Measurements from ENCODE around the gene PTPA. TPM values are rescaled to one million over a fixed set of nuclear protein-coding genes. Genes with fewer than 3 reads are reported as not detected.

PTPA gene
- total and polyA plus RNA-seq, 7 experiments from 2014 or later = 12.6 to 110 (median 48.1) TPM

- H3K27me3 Mint-ChIP-seq = no peaks in the 10 kb centered on the region
- H3K27me3 ChIP-seq (ENCODE audit: control insufficient read depth in 2 of 2, insufficient read depth in 2 of 2, low read length in 2 of 2) = no peaks in the 10 kb centered on the region
- peak overlapping the region; percentile 64 for H3K4me3 ChIP-seq (ENCODE audit: low read length)
- peak overlapping the region; percentile 85 to 96 (median 90) for H3K4me3 Mint-ChIP-seq
- intact Hi-C loops (cut with micrococcal nuclease) = loop anchor here in 1 of 2 donors (2.0 kb wide), 1 partner anchor 348 kb away; no protein-coding TSS in a partner anchor
- ChIA-PET POLR2A (interaction anchor here (0.7 to 3.9 kb wide), 18 partner anchors 9 to 663 kb away, joined by 3 to 35 read pairs (median 6); partner anchors contain the start of genes C9orf50, DOLPP1, IER5L and NTMT1), CTCF (interaction anchor here (0.6 to 5.6 kb wide), 14 partner anchors 9 to 882 kb away, joined by 3 to 80 read pairs (median 7); partner anchors contain the start of genes C9orf50 and NTMT1)
- H3K9me3 Mint-ChIP-seq = no peaks in the 10 kb centered on the region
- H3K36me3 Mint-ChIP-seq = peaks cover 0 to 11% (median 3%) of the 10 kb centered on the region in 5 donors
- H3K4me1 Mint-ChIP-seq = peaks cover 11 to 45% (median 29%) of the 10 kb centered on the region in 7 donors
- peak overlapping the region; percentile 92 for H3K27ac ChIP-seq (ENCODE audit: low read depth, low read length)
- ATAC-seq (peak; percentile 6), DNase-seq (no peak)
- H3K9me3 ChIP-seq (ENCODE audit: control insufficient read depth in 2 of 3, low read length in 3 of 3) = no peaks in the 10 kb centered on the region
- H3K27ac Mint-ChIP-seq = peak overlapping the region; percentile 88 to 99 (median 94)
- H3K4me1 ChIP-seq (ENCODE audit: control insufficient read depth in 2 of 2, insufficient read depth in 2 of 2, low read length in 2 of 2) = peaks cover 24 to 35% of the 10 kb centered on the region in 2 donors
- peaks cover 0 to 48% (median 5%) of the 10 kb centered on the region in 3 experiments for H3K36me3 ChIP-seq (ENCODE audit: control insufficient read depth in 2 of 3, insufficient read depth in 3 of 3, low read length in 3 of 3)
These were observed 29.3 kb downstream of the PTPA start for GRCh38 chr9:129140397-129141065.

DNA sequence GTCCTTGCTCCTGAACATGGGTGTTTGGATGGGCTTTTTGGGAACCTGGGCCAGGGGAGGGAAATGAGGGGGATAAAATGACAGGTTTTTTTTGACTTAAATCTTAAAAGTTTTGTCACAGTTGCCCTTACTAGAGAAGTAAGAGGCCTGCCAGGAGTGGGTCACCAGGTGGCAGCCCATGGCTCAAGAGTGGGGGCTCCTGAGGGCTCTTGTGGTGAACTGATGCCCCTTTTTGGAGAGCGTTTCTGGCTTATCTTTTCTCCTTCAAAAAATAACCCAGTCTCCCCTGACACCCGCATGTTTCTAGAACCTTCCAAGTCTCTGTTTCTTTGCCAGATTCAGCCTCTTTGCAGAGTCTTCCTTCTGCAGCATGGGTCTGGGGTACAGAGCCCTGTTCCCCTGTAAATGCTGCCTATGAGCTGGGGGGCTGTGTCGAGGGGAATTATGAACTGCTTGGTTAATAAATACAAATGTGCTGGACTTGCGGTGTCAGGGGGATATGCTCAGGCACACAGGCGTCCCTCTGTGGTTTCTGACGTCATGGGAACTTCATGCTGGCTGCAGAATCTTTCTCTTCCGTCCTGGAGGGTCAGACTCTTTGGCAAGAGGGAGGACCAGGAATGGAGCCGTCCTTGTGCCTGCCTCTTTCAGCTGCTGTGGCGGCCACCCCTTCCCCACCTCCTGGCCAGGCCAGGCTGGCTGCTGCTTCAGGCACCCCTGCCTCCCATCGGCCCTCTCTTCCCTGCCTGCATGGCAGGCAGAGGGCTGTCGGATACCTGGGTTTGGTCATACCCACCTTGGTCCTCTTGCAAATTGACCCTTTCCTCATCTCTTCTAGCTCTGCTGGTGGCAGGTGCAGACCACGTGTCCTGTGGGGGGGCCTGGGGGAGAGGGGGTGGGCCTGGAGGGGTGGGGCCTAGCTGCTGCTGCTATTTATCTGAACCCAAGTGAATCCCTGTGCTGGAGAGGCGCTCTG, 30.1 kb downstream of the PTPA start:
- Mint-ChIP-seq H3K4me1 (peaks cover 11 to 47% (median 29%) of the 10 kb centered on the region in 7 donors), H3K9me3 (no peaks in the 10 kb centered on the region), H3K36me3 (peaks cover 0 to 11% (median 3%) of the 10 kb centered on the region in 5 donors), H3K4me3 (peak overlapping the region; percentile 16 to 96 (median 86)), H3K27me3 (no peaks in the 10 kb centered on the region), H3K27ac (peak overlapping the region; percentile 80 to 98 (median 92))
- peak in 1 of 9 donors; percentile 48 for DNase-seq
- intact Hi-C loops (cut with micrococcal nuclease) = loop anchor here in 1 of 2 donors (2.0 kb wide), 1 partner anchor 347 kb away; no protein-coding TSS in a partner anchor
- H3K4me1 ChIP-seq (ENCODE audit: control insufficient read depth in 2 of 2, insufficient read depth in 2 of 2, low read length in 2 of 2) = peaks cover 24 to 35% of the 10 kb centered on the region in 2 donors
- peak overlapping the region; percentile 30 for H3K4me3 ChIP-seq (ENCODE audit: low read length)
- no peaks in the 10 kb centered on the region for H3K9me3 ChIP-seq (ENCODE audit: control insufficient read depth in 2 of 3, low read length in 3 of 3)
- ChIA-PET POLR2A (interaction anchor here (0.6 to 2.6 kb wide), 10 partner anchors 9 to 662 kb away, joined by 3 to 12 read pairs (median 5); partner anchors contain the start of genes C9orf50 and DOLPP1), CTCF (interaction anchor here (0.7 to 5.6 kb wide), 8 partner anchors 10 to 643 kb away, joined by 3 to 80 read pairs (median 8); partner anchors contain the start of genes C9orf50 and NTMT1)
- ATAC-seq = no peak
- H3K36me3 ChIP-seq (ENCODE audit: control insufficient read depth in 2 of 3, insufficient read depth in 3 of 3, low read length in 3 of 3) = peaks cover 0 to 51% (median 5%) of the 10 kb centered on the region in 3 experiments
- peak overlapping the region; percentile 92 for H3K27ac ChIP-seq (ENCODE audit: low read depth, low read length)
- H3K27me3 ChIP-seq (ENCODE audit: control insufficient read depth in 2 of 2, insufficient read depth in 2 of 2, low read length in 2 of 2) = no peaks in the 10 kb centered on the region

DNA sequence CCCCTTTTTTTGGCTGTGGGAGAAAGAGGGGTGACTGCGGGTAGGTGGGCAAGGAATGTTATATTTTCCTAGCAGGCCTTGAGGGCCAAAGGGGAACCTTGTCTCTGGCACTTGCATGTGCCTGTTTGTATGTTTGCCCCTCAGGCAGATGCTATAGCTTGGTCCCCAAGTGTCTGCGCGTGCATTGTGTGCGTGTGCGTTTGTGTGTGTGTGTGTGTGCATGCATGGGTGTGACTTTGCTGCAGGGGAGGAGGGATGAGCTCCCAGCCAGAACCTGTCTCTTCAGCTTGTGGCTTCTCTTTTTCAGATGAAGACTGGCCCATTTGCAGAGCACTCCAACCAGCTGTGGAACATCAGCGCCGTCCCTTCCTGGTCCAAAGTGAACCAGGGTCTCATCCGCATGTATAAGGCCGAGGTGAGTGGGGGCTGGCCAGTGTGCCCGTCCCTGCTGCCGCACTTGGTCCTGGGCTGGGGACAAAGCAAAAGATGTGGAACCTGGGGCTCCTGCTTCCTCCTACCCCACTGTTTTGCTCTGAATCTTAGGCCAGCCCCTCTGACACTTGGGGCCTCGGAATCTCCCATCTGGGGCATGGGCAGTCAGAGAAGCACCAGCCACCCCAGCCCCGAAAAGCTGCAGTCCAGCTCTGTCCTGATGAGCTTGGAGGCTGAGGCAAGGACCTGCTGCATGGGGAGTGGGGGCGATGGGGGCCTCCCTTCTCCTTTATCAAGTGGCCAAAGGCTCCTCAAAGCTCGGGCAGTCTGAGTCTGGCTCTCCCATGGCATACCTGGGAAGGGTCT, 31.1 kb downstream of the PTPA start:
- Histone ChIP-seq H3K4me3 (ENCODE audit: low read length) (no peak overlapping the region), H3K27ac (ENCODE audit: low read depth, low read length) (no peak overlapping the region), H3K27me3 (ENCODE audit: control insufficient read depth in 2 of 2, insufficient read depth in 2 of 2, low read length in 2 of 2) (no peaks in the 10 kb centered on the region), H3K4me1 (ENCODE audit: control insufficient read depth in 2 of 2, insufficient read depth in 2 of 2, low read length in 2 of 2) (peaks cover 24 to 35% of the 10 kb centered on the region in 2 donors), H3K9me3 (ENCODE audit: control insufficient read depth in 2 of 3, low read length in 3 of 3) (no peaks in the 10 kb centered on the region), H3K36me3 (ENCODE audit: control insufficient read depth in 2 of 3, insufficient read depth in 3 of 3, low read length in 3 of 3) (peaks cover 0 to 52% (median 9%) of the 10 kb centered on the region in 3 experiments)
- POLR2A ChIA-PET = interaction anchor here (0.6 to 2.6 kb wide), 9 partner anchors 9 to 494 kb away, joined by 3 to 9 read pairs (median 3); partner anchors contain the start of genes IER5L and NTMT1
- Mint-ChIP-seq H3K27ac (peak overlapping the region in 6 of 9 donors; percentile 50 to 82 (median 67)), H3K36me3 (peaks cover 0 to 13% (median 4%) of the 10 kb centered on the region in 5 donors), H3K27me3 (no peaks in the 10 kb centered on the region), H3K9me3 (no peaks in the 10 kb centered on the region), H3K4me3 (peak overlapping the region in 7 of 10 donors; percentile 21 to 90 (median 49)), H3K4me1 (peaks cover 11 to 47% (median 29%) of the 10 kb centered on the region in 7 donors)
- DNase-seq (no peak), ATAC-seq (no peak)
- CTCF ChIA-PET = interaction anchor here (0.6 to 5.6 kb wide), 29 partner anchors 10 to 803 kb away, joined by 3 to 80 read pairs (median 4); partner anchors contain the start of genes C9orf50, IER5L and NTMT1
- intact Hi-C loops (cut with micrococcal nuclease) = no loop called here

DNA sequence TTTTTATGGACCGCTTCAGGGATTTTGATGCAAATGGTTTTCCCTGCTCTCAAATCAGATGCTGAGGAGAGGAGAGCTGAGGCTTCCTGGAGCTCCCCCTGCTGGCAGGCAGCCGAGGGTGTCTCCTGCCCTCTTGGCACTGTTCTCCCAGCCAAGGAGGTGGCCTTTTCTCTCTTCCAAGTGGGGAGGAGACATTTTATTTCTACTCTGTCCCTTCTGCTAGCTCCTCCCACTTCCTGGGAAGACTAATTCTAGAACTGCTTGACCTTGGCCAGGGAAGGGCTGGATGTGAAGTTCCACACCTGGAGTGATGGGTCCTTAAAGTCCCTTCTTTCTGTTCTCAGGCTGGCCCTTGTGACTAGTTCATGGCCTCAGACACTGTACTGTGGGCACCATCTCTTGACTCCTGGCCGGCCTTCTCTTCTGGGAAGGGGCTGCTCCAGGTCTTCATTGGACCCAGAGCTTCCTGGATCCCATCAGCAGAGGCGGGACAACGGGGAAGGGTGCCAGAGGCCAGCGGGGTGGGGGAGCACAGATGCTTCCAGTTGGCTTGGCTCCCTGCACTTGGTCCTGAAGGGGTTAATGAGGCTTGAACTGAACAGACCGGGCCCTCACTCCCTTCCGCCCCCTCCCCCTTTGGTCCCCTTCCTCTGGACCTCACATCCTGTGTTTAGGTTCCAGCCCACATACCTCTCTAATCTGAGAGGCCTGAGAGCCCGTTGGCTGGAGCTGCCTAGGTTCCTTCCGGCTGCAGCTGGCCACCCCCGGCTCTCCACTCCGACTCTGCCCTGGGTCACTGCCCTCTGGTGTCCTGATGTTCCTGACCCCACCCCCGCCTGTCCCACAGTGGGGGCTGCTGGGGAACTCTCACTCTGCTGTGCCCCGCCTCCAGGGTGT, 32.1 kb downstream of the PTPA start:
- no peak overlapping the region for H3K27ac ChIP-seq (ENCODE audit: low read depth, low read length)
- CTCF ChIA-PET = interaction anchor here (0.6 to 5.6 kb wide), 28 partner anchors 9 to 1408 kb away, joined by 3 to 80 read pairs (median 4); partner anchors contain the start of genes C9orf50, IER5L and NTMT1
- ATAC-seq = peak; percentile 44
- peaks cover 0 to 13% (median 4%) of the 10 kb centered on the region in 5 donors for H3K36me3 Mint-ChIP-seq
- H3K36me3 ChIP-seq (ENCODE audit: control insufficient read depth in 2 of 3, insufficient read depth in 3 of 3, low read length in 3 of 3) = peaks cover 0 to 49% (median 9%) of the 10 kb centered on the region in 3 experiments
- H3K9me3 ChIP-seq (ENCODE audit: control insufficient read depth in 2 of 3, low read length in 3 of 3) = no peaks in the 10 kb centered on the region
- peak overlapping the region in 7 of 9 donors; percentile 45 to 85 (median 71) for H3K27ac Mint-ChIP-seq
- no peaks in the 10 kb centered on the region for H3K9me3 Mint-ChIP-seq
- H3K4me1 ChIP-seq (ENCODE audit: control insufficient read depth in 2 of 2, insufficient read depth in 2 of 2, low read length in 2 of 2) = peaks cover 24 to 35% of the 10 kb centered on the region in 2 donors
- peaks cover 11 to 47% (median 29%) of the 10 kb centered on the region in 7 donors for H3K4me1 Mint-ChIP-seq
- DNase-seq = peak; percentile 40 to 78 (median 60)
- H3K27me3 ChIP-seq (ENCODE audit: control insufficient read depth in 2 of 2, insufficient read depth in 2 of 2, low read length in 2 of 2) = no peaks in the 10 kb centered on the region
- peak overlapping the region in 6 of 10 donors; percentile 21 to 50 (median 38) for H3K4me3 Mint-ChIP-seq
- H3K27me3 Mint-ChIP-seq = no peaks in the 10 kb centered on the region
- intact Hi-C loops (cut with micrococcal nuclease) = loop anchor here in 1 of 2 donors (1.0 kb wide), 1 partner anchor 32 kb away; the partner anchor contains the start of gene PTPA
- POLR2A ChIA-PET = interaction anchor here (0.9 to 2.6 kb wide), 6 partner anchors 9 to 493 kb away, joined by 3 to 9 read pairs (median 4); partner anchors contain the start of genes IER5L and NTMT1
- H3K4me3 ChIP-seq (ENCODE audit: low read length) = no peak overlapping the region

DNA sequence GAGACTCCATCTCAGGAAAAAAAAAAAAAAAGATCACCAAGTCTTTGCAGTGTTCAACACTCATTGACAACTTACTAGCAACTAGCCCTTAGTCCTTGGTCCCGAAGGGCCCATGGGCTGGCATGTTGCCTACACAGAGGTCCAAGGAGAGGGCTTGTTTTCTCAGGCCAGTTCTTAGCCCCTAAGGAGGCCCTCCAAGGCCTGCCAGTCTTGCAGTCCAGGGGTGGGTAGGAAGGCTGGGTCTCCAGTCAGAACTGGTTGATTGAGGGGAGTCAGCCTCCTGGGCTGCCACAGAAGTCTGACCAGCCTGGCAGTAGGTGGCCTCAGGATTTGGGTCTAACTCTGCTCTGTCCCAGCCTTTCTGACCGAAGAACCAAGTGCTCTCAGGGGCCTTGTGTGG, 34.1 kb downstream of the PTPA start:
- no peak for DNase-seq
- Histone ChIP-seq H3K9me3 (ENCODE audit: control insufficient read depth in 2 of 3, low read length in 3 of 3) (no peaks in the 10 kb centered on the region), H3K27ac (ENCODE audit: low read depth, low read length) (no peak overlapping the region), H3K36me3 (ENCODE audit: control insufficient read depth in 2 of 3, insufficient read depth in 3 of 3, low read length in 3 of 3) (peaks cover 0 to 56% (median 9%) of the 10 kb centered on the region in 3 experiments), H3K4me1 (ENCODE audit: control insufficient read depth in 2 of 2, insufficient read depth in 2 of 2, low read length in 2 of 2) (peaks cover 16 to 27% of the 10 kb centered on the region in 2 donors), H3K27me3 (ENCODE audit: control insufficient read depth in 2 of 2, insufficient read depth in 2 of 2, low read length in 2 of 2) (no peaks in the 10 kb centered on the region), H3K4me3 (ENCODE audit: low read length) (no peak overlapping the region)
- intact Hi-C loops (cut with micrococcal nuclease) = no loop called here
- no peak overlapping the region for H3K4me3 Mint-ChIP-seq
- no peaks in the 10 kb centered on the region for H3K27me3 Mint-ChIP-seq
- no peaks in the 10 kb centered on the region for H3K9me3 Mint-ChIP-seq
- peaks cover 0 to 42% (median 16%) of the 10 kb centered on the region in 7 donors for H3K4me1 Mint-ChIP-seq
- no peak for ATAC-seq
- peaks cover 0 to 20% (median 4%) of the 10 kb centered on the region in 5 donors for H3K36me3 Mint-ChIP-seq
- ChIA-PET CTCF (no interaction called here), POLR2A (no interaction called here)
- H3K27ac Mint-ChIP-seq = no peak overlapping the region

All from naive thymus-derived CD4-positive, alpha-beta T cell (primary cell).